ENCODE results near the gene CPNE6.

GRCh38 chr14:24057867-24058259, 13.5 kb upstream of the CPNE6 start:
- TF ChIP-seq GATA2 (IDR thresholded peaks at IDR 0.05; ENCODE audit: low read depth, low read length) (no peak), GATA3 (IDR thresholded peaks at IDR 0.05; ENCODE audit: low read depth, low read length) (no peak)

All from SH-SY5Y (cell line).